Breast epithelium (tissue), 4 donors: ENCODE data around the gene KCMF1. TPM values are rescaled to one million over a fixed set of nuclear protein-coding genes. Genes with fewer than 3 reads are reported as not detected.
"Not testable (repeated sequence)": the region's sequence is repeated elsewhere in the genome, so short reads cannot be mapped to it uniquely, and the experiment has no call there.

Experiments
- DNase-seq, 2 donors: peaks; one replicate each; pipeline ENCODE4 v3.0.0-alpha.2; 2019; ENCODE audit warnings: low spot score in 2 of 2
- H3K27ac ChIP-seq, 2 donors: fragments of 200-600 bp; sonication (generic) in 1 of 2; one replicate each; pipeline ENCODE4 v1.5.1; 2016 to 2019; ENCODE audit warnings: mild to moderate bottlenecking in 1 of 2
- H3K27me3 ChIP-seq, 2 donors: fragments of 200-600 bp; sonication (generic) in 1 of 2; one replicate each; pipeline versions ENCODE4 v1.5.1 to v1.6.0; 2017 to 2019; ENCODE audit warnings: control low read depth in 1 of 2, mild to moderate bottlenecking in 1 of 2
- H3K36me3 ChIP-seq: fragments of 200-600 bp; one replicate; pipeline ENCODE4 v1.5.1; 2019
- H3K4me1 ChIP-seq, 2 donors: fragments of 200-600 bp; sonication (generic); one replicate each; pipeline ENCODE4 v1.5.1; 2016 to 2019; ENCODE audit warnings: control low read depth in 1 of 2
- H3K4me3 ChIP-seq, 3 donors: fragments of 200-600 bp; sonication (generic); 1 replicate in 2 of 3; 2 replicates in 1 of 3; pipeline ENCODE4 v1.5.1; 2016 to 2019; ENCODE audit warnings: mild to moderate bottlenecking in 3 of 3, moderate library complexity in 2 of 3
- H3K9me3 ChIP-seq, 2 donors: fragments of 200-600 bp; sonication (generic) in 1 of 2; one replicate each; pipeline ENCODE4 v1.5.1; 2016 to 2019; ENCODE audit warnings: control low read depth in 1 of 2
- POLR2A ChIP-seq: fragments of 450-650 bp; IDR thresholded peaks from one replicate; pipeline ENCODE4 v1.6.1; 2016; ENCODE audit warnings: antibody characterized with exemption, mild to moderate bottlenecking, moderate library complexity
- POLR2AphosphoS5 ChIP-seq, 3 donors: sonication (generic); formaldehyde crosslinking; IDR thresholded peaks; one replicate each; pipeline ENCODE4 v1.6.1; 2017; ENCODE audit warnings: antibody characterized with exemption in 3 of 3
- intact Hi-C: fragments of 100-400 bp; cut with DNase I; formaldehyde crosslinking; loops from one replicate; pipeline ENCODE4 v1.15.1; 2023; ENCODE audit warnings: low total_unique reads
- total RNA-seq, 3 donors: library from RNA; depleted of rRNA; stranded (reverse); fragments of >200 nt; gene quantifications; one replicate each; pipeline ENCODE4 v1.1.0, GENCODE V29; 2016
- TF ChIP-seq, protein P1 (sequence below), 3 donors: fragments of 450-650 bp; IDR thresholded peaks; one replicate each; pipeline ENCODE4 v1.5.1; 2016 to 2017; ENCODE audit warnings: antibody characterized with exemption in 3 of 3, mild to moderate bottlenecking in 3 of 3, moderate library complexity in 3 of 3

KCMF1 gene
- total RNA-seq, 3 donors from 2014 or later = 35.7 to 68.6 (median 49.3) TPM

DNA sequence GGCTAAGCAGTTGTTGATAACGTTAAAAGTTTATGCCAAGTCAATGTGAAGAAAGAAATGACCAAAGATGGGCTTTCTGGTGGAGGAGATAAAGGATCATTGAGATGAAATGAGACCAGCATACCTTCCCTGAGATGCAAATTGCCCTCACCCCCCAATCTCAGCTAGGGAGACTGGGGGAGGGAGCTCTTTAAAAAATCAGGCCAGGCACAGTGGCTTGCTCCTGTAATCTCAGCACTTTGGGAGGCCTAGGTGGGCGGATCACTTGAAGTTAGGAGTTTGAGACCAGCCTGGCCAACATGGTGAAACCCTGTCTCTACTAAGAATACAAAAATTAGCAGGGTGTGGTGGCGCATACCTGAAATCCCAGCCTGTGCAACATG lies 30.9 kb upstream of the KCMF1 start:
- Histone ChIP-seq H3K27ac (no peak overlapping the region), H3K4me3 (no peak overlapping the region), H3K4me1 (no peaks in the 10 kb centered on the region), H3K9me3 (no peaks in the 10 kb centered on the region), H3K27me3 (no peaks in the 10 kb centered on the region), H3K36me3 (no peaks in the 10 kb centered on the region)
- intact Hi-C loops = no loop called here
- TF ChIP-seq, protein P1, sequence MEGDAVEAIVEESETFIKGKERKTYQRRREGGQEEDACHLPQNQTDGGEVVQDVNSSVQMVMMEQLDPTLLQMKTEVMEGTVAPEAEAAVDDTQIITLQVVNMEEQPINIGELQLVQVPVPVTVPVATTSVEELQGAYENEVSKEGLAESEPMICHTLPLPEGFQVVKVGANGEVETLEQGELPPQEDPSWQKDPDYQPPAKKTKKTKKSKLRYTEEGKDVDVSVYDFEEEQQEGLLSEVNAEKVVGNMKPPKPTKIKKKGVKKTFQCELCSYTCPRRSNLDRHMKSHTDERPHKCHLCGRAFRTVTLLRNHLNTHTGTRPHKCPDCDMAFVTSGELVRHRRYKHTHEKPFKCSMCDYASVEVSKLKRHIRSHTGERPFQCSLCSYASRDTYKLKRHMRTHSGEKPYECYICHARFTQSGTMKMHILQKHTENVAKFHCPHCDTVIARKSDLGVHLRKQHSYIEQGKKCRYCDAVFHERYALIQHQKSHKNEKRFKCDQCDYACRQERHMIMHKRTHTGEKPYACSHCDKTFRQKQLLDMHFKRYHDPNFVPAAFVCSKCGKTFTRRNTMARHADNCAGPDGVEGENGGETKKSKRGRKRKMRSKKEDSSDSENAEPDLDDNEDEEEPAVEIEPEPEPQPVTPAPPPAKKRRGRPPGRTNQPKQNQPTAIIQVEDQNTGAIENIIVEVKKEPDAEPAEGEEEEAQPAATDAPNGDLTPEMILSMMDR (IDR thresholded peaks at IDR 0.05) = no peak
- no peak for TF ChIP-seq POLR2A
- TF ChIP-seq POLR2AphosphoS5 (IDR thresholded peaks at IDR 0.05) = no peak
- DNase-seq = no peak

DNA sequence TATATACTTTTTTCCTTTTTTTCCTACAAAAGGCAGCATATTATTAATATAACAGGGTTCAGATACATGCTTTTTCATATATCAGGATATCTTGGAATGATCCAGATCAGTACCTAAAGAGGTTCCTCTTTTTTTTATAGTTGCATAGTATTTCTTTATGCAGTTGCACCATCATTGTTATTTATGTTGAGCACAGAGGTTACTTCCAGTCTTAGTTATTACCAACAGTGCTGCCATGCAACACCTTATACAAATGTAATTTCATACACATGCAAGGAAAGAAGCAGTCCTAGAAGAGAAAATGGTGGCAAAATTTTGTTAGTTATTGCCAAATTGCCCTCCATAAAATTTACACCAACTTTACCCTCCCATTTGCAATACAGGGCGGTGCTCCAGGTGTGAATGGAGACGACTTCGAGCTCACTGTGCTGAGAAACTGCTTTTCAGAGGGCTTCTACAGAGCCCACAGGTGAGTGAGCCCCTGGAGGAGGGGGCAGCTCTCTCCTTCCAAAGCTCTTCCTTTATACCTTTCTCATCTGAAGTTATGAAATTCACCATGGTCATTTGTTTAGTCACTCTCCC lies 30.0 kb upstream of the KCMF1 start:
- no peaks in the 10 kb centered on the region for H3K4me1 ChIP-seq
- TF ChIP-seq POLR2A (no peak), POLR2AphosphoS5 (IDR thresholded peaks at IDR 0.05) (no peak)
- TF ChIP-seq, protein P1 (IDR thresholded peaks at IDR 0.05) = no peak
- no peak overlapping the region for H3K4me3 ChIP-seq
- DNase-seq = no peak
- no peaks in the 10 kb centered on the region for H3K27me3 ChIP-seq
- intact Hi-C loops = no loop called here
- no peaks in the 10 kb centered on the region for H3K9me3 ChIP-seq
- no peaks in the 10 kb centered on the region for H3K36me3 ChIP-seq
- H3K27ac ChIP-seq = no peak overlapping the region

DNA sequence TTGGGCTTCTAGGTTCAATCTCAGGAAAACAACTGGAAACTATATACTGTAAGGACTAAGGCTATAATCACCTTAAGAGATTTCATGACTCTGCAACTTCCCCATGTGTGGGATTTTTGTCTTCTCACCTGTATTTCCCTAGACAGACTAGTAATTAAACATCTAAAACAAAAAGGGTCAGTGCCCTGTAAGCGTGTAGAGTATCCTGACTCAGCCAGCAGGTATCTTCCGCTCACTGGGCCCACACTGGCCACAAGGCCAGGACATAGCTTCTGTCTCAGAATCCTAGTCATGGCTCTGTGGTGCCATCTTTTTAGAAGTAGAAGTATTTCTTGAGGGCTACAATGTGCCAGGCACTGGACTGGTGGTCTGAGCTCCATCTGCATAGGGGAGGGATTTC lies 28.8 kb upstream of the KCMF1 start:
- intact Hi-C loops = no loop called here

DNA sequence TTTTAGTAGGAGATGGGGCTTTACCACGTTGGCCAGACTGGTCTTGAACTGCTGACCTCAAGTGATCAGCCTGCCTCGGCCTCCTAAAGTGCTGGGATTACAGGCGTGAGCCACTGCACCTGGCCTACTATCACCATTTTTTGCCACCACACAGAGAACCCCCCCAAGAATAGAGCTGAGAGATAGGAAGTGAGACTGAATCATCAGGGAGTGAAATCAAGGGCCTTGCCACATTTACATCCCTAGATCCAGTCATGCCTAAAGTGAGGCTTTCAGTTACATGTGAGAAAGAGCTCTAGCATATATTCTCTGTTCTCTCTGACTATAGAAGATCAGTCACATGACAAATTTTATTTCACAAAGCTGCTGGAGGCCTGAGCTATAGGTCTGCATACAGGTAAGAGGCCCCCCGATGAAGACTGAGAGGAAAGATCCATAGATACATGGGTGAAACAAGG lies 28.0 kb upstream of the KCMF1 start:
- intact Hi-C loops = no loop called here
- H3K9me3 ChIP-seq = no peaks in the 10 kb centered on the region
- no peaks in the 10 kb centered on the region for H3K27me3 ChIP-seq
- no peak for DNase-seq
- no peak overlapping the region for H3K4me3 ChIP-seq
- no peaks in the 10 kb centered on the region for H3K36me3 ChIP-seq
- TF ChIP-seq, protein P1 (IDR thresholded peaks at IDR 0.05) = no peak
- TF ChIP-seq POLR2A = no peak
- no peak for TF ChIP-seq POLR2AphosphoS5 (IDR thresholded peaks at IDR 0.05)
- no peaks in the 10 kb centered on the region for H3K4me1 ChIP-seq
- no peak overlapping the region for H3K27ac ChIP-seq

More for the DNA sequence above, 28.8 kb upstream of the KCMF1 start:
- Histone ChIP-seq H3K27ac (no peak overlapping the region), H3K36me3 (no peaks in the 10 kb centered on the region), H3K4me3 (no peak overlapping the region), H3K9me3 (no peaks in the 10 kb centered on the region), H3K27me3 (no peaks in the 10 kb centered on the region), H3K4me1 (no peaks in the 10 kb centered on the region)
- TF ChIP-seq, protein P1 (IDR thresholded peaks at IDR 0.05) = no peak
- TF ChIP-seq POLR2AphosphoS5 (IDR thresholded peaks at IDR 0.05) = no peak
- no peak for TF ChIP-seq POLR2A
- DNase-seq = no peak

DNA sequence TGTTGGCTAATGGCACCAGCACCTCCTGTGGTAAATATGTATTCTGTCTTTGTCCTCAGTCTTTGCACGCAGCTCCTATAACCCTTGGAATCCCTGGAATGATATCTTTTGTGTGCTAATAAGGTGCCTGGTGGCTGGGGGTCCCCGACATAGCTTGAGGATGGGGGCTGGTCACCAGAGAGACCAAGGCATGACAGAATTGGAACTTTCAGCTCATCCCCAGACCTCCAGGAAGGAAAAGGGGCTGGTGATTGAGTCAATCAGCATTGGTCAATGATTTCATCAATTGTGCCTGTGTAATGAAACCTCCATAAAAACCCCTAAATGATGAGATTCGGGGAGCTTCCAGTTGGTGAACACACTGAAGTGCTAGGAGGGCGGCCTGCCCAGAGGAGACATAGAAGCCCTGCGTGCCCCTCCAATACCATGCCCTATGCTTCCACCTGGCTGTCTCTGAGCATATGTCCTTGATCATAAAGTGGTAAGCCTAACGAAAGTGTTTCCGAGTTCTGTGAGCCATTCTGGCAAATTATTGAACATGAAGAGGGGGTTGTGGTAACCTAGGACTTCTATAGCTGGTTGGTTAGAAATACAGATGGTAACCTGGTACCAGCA lies 26.6 kb upstream of the KCMF1 start:
- Histone ChIP-seq H3K4me1 (no peaks in the 10 kb centered on the region), H3K9me3 (no peaks in the 10 kb centered on the region), H3K4me3 (no peak overlapping the region), H3K27me3 (no peaks in the 10 kb centered on the region), H3K36me3 (no peaks in the 10 kb centered on the region), H3K27ac (no peak overlapping the region)
- intact Hi-C loops = no loop called here
- DNase-seq = no peak
- no peak for TF ChIP-seq POLR2A
- TF ChIP-seq, protein P1 (IDR thresholded peaks at IDR 0.05) = no peak
- no peak for TF ChIP-seq POLR2AphosphoS5 (IDR thresholded peaks at IDR 0.05)

DNA sequence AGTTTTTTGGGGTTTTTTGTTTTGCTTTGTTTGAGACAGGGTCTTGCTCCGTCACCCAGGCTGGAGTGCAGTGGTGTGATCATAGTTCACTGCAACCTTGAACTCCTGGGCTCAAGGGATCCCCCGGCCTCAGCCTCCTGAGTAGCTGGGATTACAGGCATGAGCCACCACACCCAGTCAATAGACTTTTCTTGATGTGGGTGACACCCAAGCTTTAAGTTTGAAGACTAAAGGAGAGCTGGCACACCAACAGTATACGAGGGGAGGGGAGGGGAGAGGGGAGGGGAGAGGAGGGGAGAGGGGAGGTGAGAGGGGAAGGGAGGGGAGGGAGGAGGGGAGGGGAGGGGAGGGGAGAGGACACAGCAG lies 25.1 kb upstream of the KCMF1 start:
- H3K4me3 ChIP-seq, H3K36me3 ChIP-seq, H3K27me3 ChIP-seq, intact Hi-C loops, H3K9me3 ChIP-seq, H3K4me1 ChIP-seq, DNase-seq, H3K27ac ChIP-seq: not testable (repeated sequence)
